Stimulated activated CD8-positive, alpha-beta memory T cell treated with anti-CD3 and anti-CD28 coated beads, Interleukin-4, amount 100 ng/mL, for 1 hour (primary cell): Measurements from ENCODE around the gene SMAD7.

Experiments
- DNase-seq, 2 donors: peaks; one replicate each; pipeline ENCODE4 v3.0.0-alpha.2; 2020; ENCODE audit warnings: low read depth in 2 of 2, low spot score in 1 of 2

The SMAD7 gene, protein sequence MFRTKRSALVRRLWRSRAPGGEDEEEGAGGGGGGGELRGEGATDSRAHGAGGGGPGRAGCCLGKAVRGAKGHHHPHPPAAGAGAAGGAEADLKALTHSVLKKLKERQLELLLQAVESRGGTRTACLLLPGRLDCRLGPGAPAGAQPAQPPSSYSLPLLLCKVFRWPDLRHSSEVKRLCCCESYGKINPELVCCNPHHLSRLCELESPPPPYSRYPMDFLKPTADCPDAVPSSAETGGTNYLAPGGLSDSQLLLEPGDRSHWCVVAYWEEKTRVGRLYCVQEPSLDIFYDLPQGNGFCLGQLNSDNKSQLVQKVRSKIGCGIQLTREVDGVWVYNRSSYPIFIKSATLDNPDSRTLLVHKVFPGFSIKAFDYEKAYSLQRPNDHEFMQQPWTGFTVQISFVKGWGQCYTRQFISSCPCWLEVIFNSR

DNA sequence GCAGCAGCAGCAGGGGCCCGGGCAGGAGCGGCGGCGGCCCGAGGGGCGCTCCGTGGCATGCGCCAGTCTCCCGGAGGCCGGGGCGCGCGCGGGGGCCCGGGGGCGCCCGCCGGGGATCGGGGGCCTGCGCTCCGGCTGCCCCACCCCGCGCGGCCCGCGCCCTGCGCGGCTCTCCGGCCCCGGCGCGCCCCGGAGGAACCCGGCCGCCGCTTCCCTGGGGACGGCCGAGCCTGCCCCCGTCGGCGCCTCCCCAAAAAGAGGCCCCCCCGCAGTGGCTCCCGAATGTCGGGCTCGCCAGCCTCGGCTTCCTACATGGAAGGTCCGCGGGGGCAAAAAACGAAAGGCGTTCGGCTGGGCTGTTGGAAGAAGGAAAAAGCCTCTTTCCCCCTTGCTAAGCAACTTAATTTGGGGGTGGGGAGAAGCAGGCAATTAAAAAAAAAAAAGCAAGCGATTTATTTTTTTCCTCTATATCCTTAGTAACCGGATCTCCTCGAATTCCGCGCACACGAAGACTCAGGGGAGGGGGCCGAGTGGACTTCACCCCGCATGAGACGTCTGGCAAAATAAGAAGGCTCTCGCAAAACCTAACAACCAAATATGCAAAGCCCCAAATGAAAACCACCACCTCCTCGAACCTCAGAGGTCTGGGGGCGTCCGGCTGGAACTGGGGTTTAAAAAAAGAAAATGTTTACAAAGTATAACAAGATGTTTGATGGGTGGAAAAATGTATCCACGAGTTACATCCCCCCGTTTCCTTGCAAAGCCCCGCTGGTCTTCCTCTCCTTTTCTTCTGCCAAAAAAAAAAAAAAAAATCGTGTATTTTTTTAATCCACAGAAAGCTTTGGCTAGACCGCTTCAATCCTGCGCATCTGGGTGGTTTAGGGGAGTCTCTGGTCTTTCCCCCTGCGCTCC lies at the start of gene SMAD7:
Gene SMAD7, minus strand, starts transcription at position 430 of the 912 bp plus-strand sequence. CDS start 541 bp downstream, outside the sequence.
- DNase-seq = no peak

DNA sequence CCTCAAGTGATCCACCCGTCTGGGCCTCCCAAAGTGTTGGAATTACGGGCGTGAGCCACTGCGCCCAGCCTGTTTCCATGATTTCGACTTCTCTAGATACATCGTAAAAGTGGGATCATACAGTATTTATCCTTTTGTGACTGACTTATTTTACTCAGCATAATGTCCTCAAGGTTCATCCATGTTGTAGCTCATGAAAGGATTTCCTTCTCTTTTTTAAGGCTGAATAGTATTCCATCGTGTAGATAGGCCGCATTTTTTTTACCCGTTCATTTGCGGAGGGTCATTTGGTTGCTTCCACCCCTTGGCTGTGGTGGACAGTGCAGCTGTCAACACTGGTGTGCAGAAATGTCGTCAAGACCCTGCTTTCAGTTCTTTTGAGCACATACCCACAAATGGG lies 48.8 kb upstream of the SMAD7 start:
- no peak for DNase-seq

DNA sequence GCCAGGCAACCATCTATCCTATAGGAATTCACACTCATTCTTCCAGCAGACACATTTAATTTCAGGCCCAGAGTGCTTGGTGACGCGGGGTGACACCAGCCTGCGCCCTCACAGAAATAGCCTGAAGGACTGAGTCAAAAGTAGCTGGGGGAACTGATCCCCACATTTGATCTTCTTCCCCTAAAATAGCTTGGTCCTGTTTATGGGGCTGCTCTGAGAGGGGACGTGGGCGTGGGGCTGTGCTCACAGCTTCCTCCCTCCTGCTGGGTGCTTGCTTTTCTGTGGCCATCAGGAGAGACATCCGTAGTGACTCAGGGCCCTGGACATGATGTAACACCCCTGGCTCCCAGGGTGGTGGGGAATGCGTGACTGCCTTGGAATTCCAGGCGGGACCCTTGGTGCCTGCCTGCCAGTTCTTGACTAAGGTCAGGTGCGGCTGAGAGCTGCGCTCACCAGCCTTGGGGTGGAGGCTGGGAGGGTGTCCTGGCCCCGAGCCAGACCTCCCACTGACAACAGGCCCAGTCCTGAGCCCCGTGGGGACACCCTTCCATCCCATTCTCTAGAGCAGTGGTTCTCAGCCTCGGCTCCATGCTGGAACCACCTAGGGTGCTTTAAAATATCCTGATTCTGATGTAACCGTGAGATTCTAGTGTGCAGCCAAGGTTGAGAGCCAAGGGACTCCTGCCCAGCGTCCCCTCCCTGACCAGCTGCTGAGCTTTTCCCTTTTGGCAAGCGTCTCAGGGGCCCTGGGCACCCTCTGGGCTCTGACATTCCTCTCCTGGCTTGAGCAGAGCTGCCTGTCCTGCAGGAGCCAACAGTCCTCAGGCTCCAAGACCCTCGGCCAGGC lies 47.4 kb upstream of the SMAD7 start:
- DNase-seq = no peak

DNA sequence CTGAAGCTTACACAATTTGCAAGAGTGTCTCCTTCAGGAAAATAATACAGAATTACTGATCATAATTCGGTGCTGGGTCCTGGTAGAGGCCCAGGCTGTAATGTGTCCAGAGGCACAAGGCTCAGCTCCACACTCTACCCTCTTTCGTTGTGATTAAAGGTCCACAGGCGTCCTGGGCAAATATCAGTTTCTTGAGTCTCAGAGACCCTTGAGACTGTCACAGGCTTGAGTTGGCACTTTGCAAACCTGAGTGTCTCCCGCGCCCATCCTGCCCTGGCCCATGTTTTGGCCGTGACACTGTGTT lies 46.9 kb upstream of the SMAD7 start:
- no peak for DNase-seq

DNA sequence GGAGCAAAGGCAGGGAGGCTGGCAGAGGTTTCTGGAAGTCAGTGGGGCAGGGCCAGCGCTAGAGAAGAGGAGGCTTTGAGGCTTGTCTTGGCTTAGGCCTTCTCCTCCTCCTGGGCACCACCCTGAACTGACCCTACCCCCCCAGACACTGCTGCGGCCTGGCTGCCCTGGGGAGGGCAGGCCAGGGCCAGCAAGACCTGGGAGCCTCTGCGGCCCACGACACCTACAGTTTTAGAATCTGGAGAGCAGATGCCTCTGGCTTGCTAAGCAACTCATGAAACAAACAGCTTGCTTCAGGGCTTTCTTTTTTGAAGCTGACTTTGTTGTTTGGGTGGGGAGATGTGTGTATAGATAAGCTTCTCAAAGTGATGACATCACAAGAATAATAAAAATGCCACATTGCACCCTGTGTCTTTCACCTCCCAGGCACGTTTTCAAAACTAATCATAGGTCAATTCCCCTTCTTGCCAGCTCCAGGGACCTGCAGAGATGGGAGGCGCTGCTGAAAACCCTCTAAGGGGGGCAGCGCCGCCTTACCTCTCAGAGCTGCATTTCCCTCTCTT lies 46.2 kb upstream of the SMAD7 start:
- no peak for DNase-seq

DNA sequence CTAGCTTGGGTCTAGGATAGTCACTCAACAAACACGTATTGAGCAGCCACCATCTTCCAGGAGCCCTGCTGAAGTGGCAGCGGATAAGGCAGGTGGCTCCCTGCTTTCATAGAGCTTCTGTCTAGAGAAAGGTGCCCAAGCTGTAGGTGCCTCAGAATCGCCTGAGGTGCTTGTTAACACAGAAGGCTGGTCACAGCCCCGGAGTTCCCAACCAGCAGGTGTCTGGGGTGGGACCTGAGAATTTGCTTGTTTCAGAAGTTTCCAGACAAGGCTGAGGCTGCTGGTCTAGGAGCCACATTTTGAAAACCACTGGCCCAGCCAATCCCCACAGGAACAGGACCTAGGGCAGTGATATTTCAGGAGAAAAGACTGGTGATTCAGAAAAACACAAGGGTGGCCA lies 45.3 kb upstream of the SMAD7 start:
- no peak for DNase-seq

DNA sequence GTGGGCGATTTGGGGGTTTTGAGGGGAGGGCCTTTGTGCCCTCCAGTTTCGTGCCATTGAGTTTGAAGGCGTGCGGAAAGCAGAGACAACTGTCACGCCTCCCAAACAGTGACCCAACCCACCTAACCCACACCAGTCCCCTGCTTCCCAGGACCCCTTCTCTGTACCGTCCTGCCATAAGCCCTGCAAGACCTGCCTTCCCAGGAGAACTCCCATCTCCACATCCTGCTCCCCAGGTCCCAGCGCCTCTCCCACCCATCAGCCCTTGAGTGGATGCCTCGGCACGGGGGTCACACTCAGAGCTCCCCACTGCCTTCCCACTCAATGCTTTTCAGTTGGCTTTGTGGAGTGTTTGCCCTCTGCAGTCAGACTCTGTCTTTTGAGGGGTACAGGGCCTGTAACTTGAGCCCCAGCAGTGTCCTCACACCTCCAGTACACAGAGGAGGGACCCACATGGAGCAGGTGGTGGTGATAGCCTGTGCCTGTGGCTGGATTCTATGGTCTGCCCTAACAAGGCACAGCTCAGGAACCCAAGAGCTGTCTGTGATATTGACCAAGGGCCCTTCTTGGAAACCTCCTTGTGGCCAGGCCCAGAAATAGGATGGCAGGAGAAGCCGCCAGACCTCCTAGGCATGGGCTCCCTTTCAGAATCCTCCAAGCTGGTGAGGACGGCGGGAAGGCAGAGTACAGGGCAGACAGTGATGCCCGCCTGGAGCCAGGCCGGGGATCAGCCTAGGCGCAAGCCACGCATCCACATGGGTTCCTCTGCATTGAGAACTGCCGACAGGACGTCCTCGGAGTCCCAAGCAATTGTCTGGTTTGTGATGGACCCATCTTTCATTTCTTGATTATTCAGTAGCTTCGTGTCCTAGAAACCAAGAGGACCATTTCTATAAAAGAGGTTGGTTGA lies 44.4 kb upstream of the SMAD7 start:
- no peak for DNase-seq

DNA sequence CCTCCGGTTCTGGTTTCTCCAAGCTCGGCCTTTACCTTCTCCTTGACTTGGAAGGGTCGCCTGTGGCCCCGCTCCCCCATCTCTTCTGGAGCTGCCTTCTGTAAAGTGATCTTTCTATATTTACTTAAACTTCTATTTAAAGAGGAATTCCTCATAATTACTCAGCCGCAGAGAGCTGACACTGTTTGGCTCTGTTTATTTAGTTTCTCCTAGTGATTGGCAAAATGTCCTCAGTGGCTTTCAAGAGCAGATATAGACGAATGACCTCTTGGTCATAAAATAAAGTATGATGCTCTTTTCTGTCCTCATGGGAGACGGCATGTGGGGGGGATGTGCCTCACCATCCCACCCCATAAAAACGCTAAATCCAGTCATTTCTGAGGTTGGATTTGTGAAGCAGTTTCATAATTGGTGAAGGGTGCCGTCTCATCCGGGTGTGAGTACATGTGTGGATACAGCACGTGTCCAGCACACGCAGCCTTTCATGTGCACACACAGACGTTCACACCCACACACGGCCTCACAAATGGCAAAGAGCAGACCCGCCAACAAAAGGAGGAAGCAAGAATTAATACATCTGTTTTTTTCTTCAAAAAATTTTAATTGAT lies 43.4 kb upstream of the SMAD7 start:
- no peak for DNase-seq

DNA sequence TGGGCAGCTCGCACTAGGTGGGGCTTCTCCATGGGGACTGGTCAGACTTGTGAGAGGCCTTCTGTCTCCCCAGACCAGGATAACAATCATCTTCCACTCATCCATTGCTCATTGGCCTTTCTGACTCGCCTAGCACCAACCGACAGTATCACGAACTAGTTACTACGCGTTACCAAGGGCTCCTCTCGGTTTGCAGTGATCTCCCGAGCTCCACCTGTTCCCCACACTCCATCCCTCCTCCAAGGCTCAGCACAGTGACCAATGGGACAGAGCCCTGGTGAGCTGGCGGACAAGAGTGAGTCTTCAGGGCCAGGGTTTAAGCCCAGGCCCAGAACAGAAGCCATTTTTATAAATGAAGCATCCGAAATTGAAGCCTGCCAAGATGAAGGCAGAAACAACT lies 42.8 kb upstream of the SMAD7 start:
- DNase-seq = no peak

DNA sequence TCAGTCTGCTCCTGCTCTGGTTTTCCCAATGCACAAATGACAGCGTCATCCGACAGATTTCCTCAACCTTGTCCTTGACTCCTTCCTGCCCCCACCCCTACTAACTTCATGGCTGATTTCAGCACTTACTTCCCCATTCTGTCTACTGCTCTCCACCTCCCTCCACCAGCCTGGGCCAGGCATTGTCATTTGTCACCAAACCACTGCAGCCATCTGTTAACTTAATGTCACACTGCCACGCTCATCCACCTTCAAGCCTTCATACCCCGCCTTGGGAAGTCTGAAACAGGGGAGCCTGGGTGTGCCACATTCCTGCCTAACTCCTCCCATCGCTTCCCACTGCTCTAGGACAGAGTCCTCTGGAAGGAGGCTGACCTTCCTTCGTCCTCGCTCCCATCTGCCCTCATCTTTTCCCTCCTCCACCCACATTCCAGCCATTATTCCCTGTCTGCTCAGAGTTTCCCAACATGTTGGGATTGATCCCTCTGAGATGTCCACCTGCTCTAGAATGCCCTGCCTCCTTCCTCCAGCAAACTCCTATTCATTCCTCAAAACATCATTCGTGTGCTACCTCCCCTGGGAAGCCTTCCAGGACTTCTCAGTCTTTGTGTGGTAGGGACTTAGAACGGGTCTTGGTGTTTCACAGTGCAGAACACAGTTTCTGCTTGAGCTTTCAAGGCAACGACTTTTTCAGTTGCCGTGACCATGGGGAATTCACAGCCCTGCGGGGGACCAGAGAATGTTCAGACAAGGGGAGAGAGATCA lies 42.2 kb upstream of the SMAD7 start:
- DNase-seq = no peak

DNA sequence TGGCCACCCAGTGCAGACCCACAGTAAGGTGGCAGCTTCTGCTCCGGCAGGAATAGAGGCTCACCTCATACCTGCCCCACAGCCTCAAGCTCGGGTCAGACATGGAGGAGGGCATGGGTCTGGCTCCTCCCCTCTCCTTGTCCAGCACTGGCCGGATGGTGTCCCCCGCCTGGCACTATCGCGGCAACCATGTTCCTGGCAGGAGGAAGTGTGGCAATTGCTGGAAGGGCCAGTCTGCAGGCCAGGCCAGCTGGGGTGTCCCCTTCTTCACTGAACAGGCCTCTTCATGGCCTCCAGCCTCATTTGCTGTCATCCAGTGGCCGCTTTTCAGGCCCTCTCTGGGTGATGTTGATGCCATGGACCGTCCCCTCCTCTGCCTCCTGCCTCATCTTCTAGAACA lies 41.4 kb upstream of the SMAD7 start:
- no peak for DNase-seq

DNA sequence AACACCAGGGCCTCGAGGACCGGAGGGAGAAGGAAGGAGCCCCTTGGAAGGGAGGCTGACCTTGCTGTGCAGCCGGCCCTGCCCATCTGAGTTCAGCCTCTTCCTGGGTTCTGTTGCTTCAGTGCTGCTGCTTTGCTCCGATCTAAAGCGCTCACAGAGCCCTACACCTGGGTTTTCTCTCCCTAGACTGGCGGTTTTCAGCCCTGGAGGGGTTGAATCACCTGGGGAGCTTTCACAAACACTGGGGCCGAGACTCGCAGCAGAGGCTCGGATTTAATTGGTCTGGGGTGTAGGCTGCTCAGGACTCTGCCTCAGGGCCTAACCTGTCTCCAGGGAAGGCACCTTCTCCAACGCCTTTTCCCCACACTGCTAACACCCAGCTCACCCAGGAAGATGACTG lies 40.9 kb upstream of the SMAD7 start:
- DNase-seq = no peak

DNA sequence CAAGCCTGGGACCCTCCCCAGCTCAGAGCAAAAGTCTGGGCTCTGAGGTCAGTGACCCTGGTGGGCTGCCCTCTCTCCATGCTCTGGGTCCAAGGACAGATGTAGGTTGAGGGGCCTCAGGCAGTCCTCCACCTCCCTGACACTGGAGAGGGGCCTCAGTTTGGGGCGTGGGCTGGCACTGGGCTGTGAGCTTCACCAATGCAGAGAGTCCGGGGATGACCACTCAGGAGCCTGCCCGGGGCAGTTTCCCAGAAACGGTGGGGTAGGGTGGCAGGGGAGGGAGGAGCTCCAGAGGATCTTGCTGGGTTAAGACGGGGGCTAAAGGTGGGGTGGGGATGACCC lies 40.5 kb upstream of the SMAD7 start:
- no peak for DNase-seq

DNA sequence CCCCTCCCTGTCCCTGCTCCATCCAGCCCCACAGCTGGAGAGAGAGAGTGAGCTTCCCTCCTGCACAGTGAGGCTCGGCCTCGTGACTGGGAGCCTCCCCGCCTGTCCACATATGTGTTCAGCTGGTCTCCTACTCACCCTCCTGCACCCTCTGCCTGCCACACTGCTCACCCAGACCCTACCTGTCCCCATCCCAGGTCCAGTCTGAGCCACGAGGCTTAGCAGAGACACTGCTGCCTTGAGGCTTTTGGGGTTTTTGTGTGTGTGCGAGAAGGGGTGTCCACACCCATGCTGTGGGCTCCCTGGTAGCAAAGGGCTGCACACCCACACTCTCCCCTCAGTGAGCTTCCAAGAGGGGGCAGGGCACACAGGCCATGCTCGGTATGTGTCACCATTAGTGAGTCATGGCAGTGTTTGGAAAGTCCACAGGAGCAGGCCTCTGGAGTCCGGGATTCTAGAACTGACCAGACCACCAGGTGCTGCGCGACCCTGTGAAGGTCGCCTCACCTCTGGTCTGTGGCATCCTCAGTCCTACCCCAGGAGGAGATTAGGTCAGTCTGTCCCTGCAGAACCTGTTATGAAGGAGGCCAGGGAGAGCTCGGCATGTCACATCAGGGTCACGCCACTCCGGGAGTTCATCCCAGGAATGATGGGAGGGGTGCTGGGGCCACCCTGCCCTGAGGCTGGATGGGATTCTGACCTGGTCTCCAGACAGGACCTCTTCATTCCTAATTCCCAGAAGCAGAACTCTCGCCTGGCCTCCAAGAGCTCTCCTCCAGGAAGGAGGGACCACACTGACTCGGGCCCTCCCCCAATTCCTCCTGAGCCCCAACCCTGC lies 39.9 kb upstream of the SMAD7 start:
- no peak for DNase-seq

DNA sequence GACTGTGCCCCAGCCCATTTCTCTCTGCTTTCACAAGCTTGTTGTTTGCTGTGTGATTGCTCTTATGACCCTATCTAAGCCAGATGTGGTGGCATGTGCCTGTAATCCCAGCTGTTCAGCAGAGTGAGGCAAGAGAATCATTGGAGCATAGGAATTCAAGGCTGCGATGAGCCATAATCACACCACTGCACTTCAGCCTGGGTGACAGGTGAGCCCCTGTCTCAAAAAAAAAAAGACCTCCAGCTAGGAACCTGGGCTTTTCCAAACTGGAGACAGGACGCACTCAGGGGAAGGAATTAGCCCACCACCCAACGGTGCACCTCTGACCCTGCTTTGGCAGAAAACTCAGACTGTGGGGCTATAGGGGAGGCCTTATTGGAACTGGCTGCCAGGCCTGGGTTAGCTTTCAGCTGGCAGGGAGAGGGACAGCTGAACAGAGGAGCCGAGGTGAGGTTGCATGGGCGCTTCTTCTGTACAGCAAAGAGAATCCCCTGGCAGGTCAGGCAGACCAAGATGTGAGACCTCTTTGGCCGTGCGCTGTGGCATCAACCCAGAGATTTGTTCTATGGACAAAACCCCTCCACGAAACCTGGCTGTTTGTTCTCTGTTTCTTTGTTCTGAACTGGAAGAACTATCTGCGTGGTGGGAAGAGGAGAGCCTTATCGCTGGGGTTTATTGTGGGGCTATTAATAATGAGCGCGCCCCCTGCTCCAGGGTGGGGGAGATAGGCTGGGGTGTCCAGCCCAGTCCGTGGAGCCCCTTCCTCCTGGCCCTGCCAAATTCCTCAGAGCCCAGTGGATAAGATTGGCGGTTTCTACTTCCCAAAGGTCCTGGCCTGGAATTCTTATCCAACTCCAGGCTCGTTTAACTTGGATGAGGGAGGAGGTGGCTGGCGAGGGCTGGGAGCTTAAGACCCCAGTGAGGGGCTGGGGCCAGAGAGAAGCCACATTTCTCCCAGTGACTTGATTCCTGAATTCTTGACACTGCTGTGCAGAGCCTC lies 38.8 kb upstream of the SMAD7 start:
- DNase-seq = no peak

DNA sequence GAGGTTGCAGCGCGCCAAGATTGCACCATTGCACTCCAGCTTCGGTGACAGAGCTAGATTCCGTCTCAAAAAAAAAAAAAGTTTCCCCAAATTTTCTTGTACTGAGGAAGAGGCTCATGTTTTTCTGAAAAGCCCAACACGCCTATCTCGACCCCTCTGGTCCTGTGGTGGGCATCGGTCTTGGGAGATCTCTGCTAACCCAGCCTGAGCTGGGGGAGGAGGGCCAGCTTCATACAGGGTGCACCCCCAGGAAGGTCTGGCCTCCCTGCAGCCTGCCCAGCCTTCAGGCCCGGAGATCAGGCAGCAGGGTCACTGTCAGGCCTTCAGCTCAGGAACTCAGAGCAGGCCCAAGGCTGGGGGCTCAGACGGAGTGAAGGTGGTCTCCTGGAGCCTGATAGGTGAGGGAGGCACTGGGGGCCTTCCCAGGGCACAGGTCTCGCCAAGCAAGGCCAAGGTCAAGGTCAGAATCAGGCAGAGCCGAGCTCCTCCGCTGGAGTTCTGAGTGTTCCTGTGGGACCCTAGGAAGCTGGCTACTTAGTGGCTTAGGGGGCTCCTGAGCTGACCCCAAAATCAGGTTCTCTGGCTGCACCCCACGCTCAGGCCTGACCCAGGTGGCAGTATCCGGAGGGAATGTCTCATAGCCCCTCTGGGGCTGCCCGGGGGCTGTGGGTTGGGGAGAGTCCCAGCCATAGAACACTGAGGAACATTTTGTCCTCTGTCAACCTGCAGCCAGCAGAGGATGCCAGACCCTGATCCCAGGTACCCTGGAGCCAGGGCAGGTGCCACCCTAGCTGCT lies 37.9 kb upstream of the SMAD7 start:
- DNase-seq = no peak
